Effector memory CD4-positive, alpha-beta T cell (primary cell): ENCODE results near the gene TMEM218.
"Not testable (repeated sequence)": the region's sequence is repeated elsewhere in the genome, so short reads cannot be mapped to it uniquely, and the experiment has no call there.

ENCODE experiments used
- DNase-seq, 3 donors: peaks; one replicate each; pipeline ENCODE4 v3.0.0-alpha.2; 2020
- H3K27ac ChIP-seq: 2 replicates; pipeline ENCODE4 v1.7.0; 2013; ENCODE audit warnings: mild to moderate bottlenecking, low read length, moderate library complexity; ENCODE audit not compliant: insufficient read depth, poor library complexity, severe bottlenecking
- H3K27me3 ChIP-seq: replicated peaks from 2 replicates; pipeline ENCODE4 v1.7.0; 2013; ENCODE audit warnings: mild to moderate bottlenecking, low read length; ENCODE audit not compliant: insufficient read depth, control insufficient read depth, poor library complexity, severe bottlenecking
- H3K36me3 ChIP-seq: 2 replicates; pipeline ENCODE4 v1.7.0; 2013; ENCODE audit warnings: mild to moderate bottlenecking, low read length, moderate library complexity; ENCODE audit not compliant: control insufficient read depth, insufficient read depth
- H3K4me1 ChIP-seq: 2 replicates; pipeline ENCODE4 v1.7.0; 2013; ENCODE audit warnings: low read length, mild to moderate bottlenecking; ENCODE audit not compliant: control insufficient read depth, insufficient read depth, poor library complexity, severe bottlenecking
- H3K4me3 ChIP-seq: 2 replicates; pipeline ENCODE4 v1.7.0; 2013; ENCODE audit warnings: low read length, low read depth, mild to moderate bottlenecking; ENCODE audit not compliant: insufficient read depth, poor library complexity, severe bottlenecking
- H3K9me3 ChIP-seq: 2 replicates; pipeline ENCODE4 v1.7.0; 2013; ENCODE audit warnings: mild to moderate bottlenecking, low read length, moderate library complexity; ENCODE audit not compliant: control insufficient read depth

Gene TMEM218

GRCh38 chr11:125061281-125061680 is 50.1 kb downstream of the TMEM218 start:
- peaks cover 10% of the 10 kb centered on the region for H3K27me3 ChIP-seq
- DNase-seq: no peak

GRCh38 chr11:125057693-125058016 is 53.8 kb downstream of the TMEM218 start:
- DNase-seq: no peak
- H3K27ac ChIP-seq: no peak overlapping the region

More at GRCh38 chr11:125061281-125061680, 50.1 kb downstream of the TMEM218 start:
- Histone ChIP-seq H3K9me3 (no peaks in the 10 kb centered on the region), H3K36me3 (no peaks in the 10 kb centered on the region), H3K4me1 (peaks cover 7% of the 10 kb centered on the region), H3K27ac (no peak overlapping the region), H3K4me3 (no peak overlapping the region)

GRCh38 chr11:125056931-125057692 is 54.3 kb downstream of the TMEM218 start:
- no peak for DNase-seq
- no peaks in the 10 kb centered on the region for H3K4me1 ChIP-seq
- H3K36me3 ChIP-seq: no peaks in the 10 kb centered on the region
- no peaks in the 10 kb centered on the region for H3K27me3 ChIP-seq
- no peaks in the 10 kb centered on the region for H3K9me3 ChIP-seq
- H3K27ac ChIP-seq: no peak overlapping the region
- H3K4me3 ChIP-seq: no peak overlapping the region

More at GRCh38 chr11:125057693-125058016, 53.8 kb downstream of the TMEM218 start:
- Histone ChIP-seq H3K4me1 (no peaks in the 10 kb centered on the region), H3K27me3 (no peaks in the 10 kb centered on the region), H3K36me3 (no peaks in the 10 kb centered on the region), H3K4me3 (no peak overlapping the region), H3K9me3 (no peaks in the 10 kb centered on the region)

- not testable (repeated sequence) for DNase-seq, H3K9me3 ChIP-seq, H3K4me3 ChIP-seq, H3K4me1 ChIP-seq, H3K27ac ChIP-seq, H3K27me3 ChIP-seq, H3K36me3 ChIP-seq
These were observed 55.3 kb downstream of the TMEM218 start for GRCh38 chr11:125056111-125056510.

GRCh38 chr11:125055107-125055715 is 56.2 kb downstream of the TMEM218 start:
- DNase-seq: no peak
- H3K4me3 ChIP-seq: no peak overlapping the region
- no peaks in the 10 kb centered on the region for H3K9me3 ChIP-seq
- no peaks in the 10 kb centered on the region for H3K36me3 ChIP-seq
- H3K27me3 ChIP-seq: no peaks in the 10 kb centered on the region
- no peak overlapping the region for H3K27ac ChIP-seq
- H3K4me1 ChIP-seq: no peaks in the 10 kb centered on the region

- H3K27ac ChIP-seq: no peak overlapping the region
- H3K27me3 ChIP-seq: no peaks in the 10 kb centered on the region
- no peaks in the 10 kb centered on the region for H3K4me1 ChIP-seq
- H3K9me3 ChIP-seq: no peaks in the 10 kb centered on the region
- H3K4me3 ChIP-seq: no peak overlapping the region
- no peak for DNase-seq
- H3K36me3 ChIP-seq: no peaks in the 10 kb centered on the region
These were observed 58.3 kb downstream of the TMEM218 start for GRCh38 chr11:125053167-125053566.

- H3K4me3 ChIP-seq: no peak overlapping the region
These were observed 59.4 kb downstream of the TMEM218 start for GRCh38 chr11:125052047-125052446.

GRCh38 chr11:125049164-125049792 is 62.1 kb downstream of the TMEM218 start:
- Histone ChIP-seq H3K27ac (no peak overlapping the region), H3K4me3 (no peak overlapping the region), H3K36me3 (no peaks in the 10 kb centered on the region), H3K4me1 (no peaks in the 10 kb centered on the region), H3K27me3 (no peaks in the 10 kb centered on the region), H3K9me3 (no peaks in the 10 kb centered on the region)
- no peak for DNase-seq

More at GRCh38 chr11:125052047-125052446, 59.4 kb downstream of the TMEM218 start:
- Histone ChIP-seq H3K27ac (no peak overlapping the region), H3K36me3 (no peaks in the 10 kb centered on the region), H3K27me3 (no peaks in the 10 kb centered on the region), H3K4me1 (no peaks in the 10 kb centered on the region), H3K9me3 (no peaks in the 10 kb centered on the region)
- no peak for DNase-seq
